DOHH2 (cell line): ENCODE data around the gene WNT2B.

Experiments
- H3F3A ChIP-seq: fragments of 200-600 bp; sonication (generic), shearing (Covaris generic); 2 replicates; pipeline ENCODE4 v1.6.0; 2016; ENCODE audit warnings: antibody characterized with exemption, mild to moderate bottlenecking; ENCODE audit not compliant: control insufficient read depth, insufficient read depth
- H3K27ac ChIP-seq: fragments of 200-600 bp; sonication (generic); 2 replicates; pipeline ENCODE4 v1.5.1; 2014; ENCODE audit warnings: low read depth, mild to moderate bottlenecking, low read length, moderate library complexity
- H3K27me3 ChIP-seq: fragments of 200-600 bp; sonication (generic); 2 replicates; pipeline ENCODE4 v1.6.1; 2014; ENCODE audit warnings: mild to moderate bottlenecking, low read length, mixed read lengths; ENCODE audit not compliant: control insufficient read depth
- H3K36me3 ChIP-seq: fragments of 200-600 bp; sonication (generic); 2 replicates; pipeline ENCODE4 v1.6.1; 2014; ENCODE audit warnings: mild to moderate bottlenecking, low read length, moderate library complexity, mixed read lengths; ENCODE audit not compliant: control insufficient read depth
- H3K4me1 ChIP-seq: fragments of 200-600 bp; sonication (generic); 2 replicates; pipeline ENCODE4 v1.6.1; 2014; ENCODE audit warnings: mild to moderate bottlenecking, low read length, mixed read lengths; ENCODE audit not compliant: control insufficient read depth
- H3K4me2 ChIP-seq: fragments of 200-600 bp; sonication (generic); 2 replicates; pipeline ENCODE4 v1.6.0; 2014; ENCODE audit warnings: mild to moderate bottlenecking, low read length, moderate library complexity
- H3K4me3 ChIP-seq: fragments of 200-600 bp; sonication (generic); 2 replicates; pipeline ENCODE4 v1.5.1; 2014; ENCODE audit warnings: mild to moderate bottlenecking, low read length, mixed read lengths
- H3K79me2 ChIP-seq: fragments of 200-600 bp; sonication (generic); 2 replicates; pipeline ENCODE4 v1.6.1; 2014; ENCODE audit warnings: mild to moderate bottlenecking, low read length, mixed read lengths; ENCODE audit not compliant: control insufficient read depth
- H3K9me2 ChIP-seq: fragments of 200-600 bp; sonication (generic); replicated peaks from 2 replicates; pipeline ENCODE4 v1.6.1; 2014; ENCODE audit warnings: mild to moderate bottlenecking, low read length, mixed read lengths; ENCODE audit not compliant: control insufficient read depth
- H3K9me3 ChIP-seq: fragments of 200-600 bp; sonication (generic); 2 replicates; pipeline ENCODE4 v1.6.1; 2014; ENCODE audit warnings: antibody characterized with exemption, low read length, mixed read lengths; ENCODE audit not compliant: control insufficient read depth, insufficient read depth
- H4K20me1 ChIP-seq: fragments of 200-600 bp; sonication (generic); 2 replicates; pipeline ENCODE4 v1.6.0; 2014; ENCODE audit warnings: low read depth, mild to moderate bottlenecking, antibody characterized with exemption, low read length, moderate library complexity; ENCODE audit not compliant: control insufficient read depth, insufficient read depth
- CTCF ChIP-seq: fragments of 200-600 bp; sonication (generic); IDR thresholded peaks from one replicate; pipeline ENCODE4 v1.5.1; 2014; ENCODE audit warnings: antibody characterized with exemption, mild to moderate bottlenecking, low read depth, low read length; ENCODE audit not compliant: poor library complexity, severe bottlenecking
- EZH2phosphoT487 ChIP-seq: fragments of 200-600 bp; sonication (generic); IDR thresholded peaks from 2 replicates; pipeline ENCODE4 v1.6.1; 2017; ENCODE audit warnings: borderline replicate concordance, mild to moderate bottlenecking, antibody characterized with exemption, low read length, moderate library complexity, mixed read lengths

The WNT2B gene

DNA sequence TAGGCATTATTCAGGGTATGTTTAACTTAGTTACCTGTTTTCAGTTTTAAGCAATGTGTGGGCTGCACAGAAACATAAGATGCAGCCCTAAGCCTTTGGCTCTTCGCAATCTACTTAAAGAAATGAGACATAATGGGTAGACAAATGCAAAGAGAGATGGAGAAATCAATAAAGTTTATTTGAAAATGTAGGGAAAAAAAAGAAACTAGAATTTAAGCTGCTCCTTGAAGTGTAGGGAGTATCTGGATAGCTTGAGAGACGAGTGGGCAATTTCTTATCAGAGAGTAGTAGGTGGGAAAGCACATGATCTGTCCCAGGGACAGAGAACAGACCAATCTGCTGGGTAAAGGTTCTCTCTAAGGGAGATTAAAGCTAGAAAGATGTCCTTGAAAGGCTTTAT is 8.9 kb downstream of the WNT2B start:
- no peak overlapping the region for H3K27ac ChIP-seq
- no peaks in the 10 kb centered on the region for H3K9me2 ChIP-seq

DNA sequence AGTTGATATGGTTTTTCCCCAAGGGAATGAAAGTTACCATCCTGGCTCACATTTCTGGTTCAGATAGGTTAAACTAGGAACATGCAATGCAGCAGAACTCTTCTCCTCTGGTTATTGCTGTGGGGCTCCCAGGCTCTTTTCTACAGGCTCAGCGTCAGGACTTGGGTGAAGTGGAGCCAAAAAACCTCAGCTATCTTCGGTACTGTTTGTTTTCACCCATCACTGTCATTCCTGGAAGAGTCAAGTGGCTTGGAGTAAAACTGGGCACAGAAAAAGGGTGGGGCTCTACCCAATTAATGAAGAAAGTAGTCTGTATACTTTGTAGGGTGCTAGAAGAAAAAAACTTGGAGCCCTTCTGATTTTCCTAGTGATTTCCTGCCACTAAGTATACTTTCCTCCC is 9.4 kb downstream of the WNT2B start:
- H3K36me3 ChIP-seq = no peaks in the 10 kb centered on the region
- no peaks in the 10 kb centered on the region for H3K9me2 ChIP-seq
- no peaks in the 10 kb centered on the region for H3K27me3 ChIP-seq
- no peaks in the 10 kb centered on the region for H3K79me2 ChIP-seq
- H4K20me1 ChIP-seq = no peaks in the 10 kb centered on the region
- no peaks in the 10 kb centered on the region for H3F3A ChIP-seq
- no peak overlapping the region for H3K4me3 ChIP-seq
- H3K27ac ChIP-seq = no peak overlapping the region
- H3K4me1 ChIP-seq = no peaks in the 10 kb centered on the region
- no peak overlapping the region for H3K4me2 ChIP-seq
- TF ChIP-seq CTCF (no peak), EZH2phosphoT487 (no peak)
- no peaks in the 10 kb centered on the region for H3K9me3 ChIP-seq

More for the DNA sequence above, 8.9 kb downstream of the WNT2B start:
- TF ChIP-seq EZH2phosphoT487 (no peak), CTCF (no peak)
- H3K79me2 ChIP-seq = no peaks in the 10 kb centered on the region
- no peaks in the 10 kb centered on the region for H3K36me3 ChIP-seq
- H3K9me3 ChIP-seq = no peaks in the 10 kb centered on the region
- H4K20me1 ChIP-seq = no peaks in the 10 kb centered on the region
- no peak overlapping the region for H3K4me3 ChIP-seq
- H3K27me3 ChIP-seq = no peaks in the 10 kb centered on the region
- H3K4me2 ChIP-seq = no peak overlapping the region
- H3F3A ChIP-seq = no peaks in the 10 kb centered on the region
- no peaks in the 10 kb centered on the region for H3K4me1 ChIP-seq

- H3K9me2 ChIP-seq = no peaks in the 10 kb centered on the region
- no peak for TF ChIP-seq CTCF
- no peak for TF ChIP-seq EZH2phosphoT487
- no peaks in the 10 kb centered on the region for H3F3A ChIP-seq
- no peak overlapping the region for H3K4me3 ChIP-seq
- no peak overlapping the region for H3K27ac ChIP-seq
- H3K4me2 ChIP-seq = no peak overlapping the region
- no peaks in the 10 kb centered on the region for H3K27me3 ChIP-seq
- H3K79me2 ChIP-seq = no peaks in the 10 kb centered on the region
- H3K36me3 ChIP-seq = no peaks in the 10 kb centered on the region
- no peaks in the 10 kb centered on the region for H3K4me1 ChIP-seq
- H4K20me1 ChIP-seq = no peaks in the 10 kb centered on the region
- no peaks in the 10 kb centered on the region for H3K9me3 ChIP-seq
Measured at GRCh38 chr1:112520166-112520565, 11.4 kb downstream of the WNT2B start.

- H3K9me2 ChIP-seq = no peaks in the 10 kb centered on the region
- no peaks in the 10 kb centered on the region for H3K27me3 ChIP-seq
- no peaks in the 10 kb centered on the region for H3F3A ChIP-seq
- H3K4me2 ChIP-seq = no peak overlapping the region
- no peaks in the 10 kb centered on the region for H3K9me3 ChIP-seq
- H3K79me2 ChIP-seq = no peaks in the 10 kb centered on the region
- H3K4me3 ChIP-seq = no peak overlapping the region
- TF ChIP-seq CTCF (no peak), EZH2phosphoT487 (no peak)
- no peaks in the 10 kb centered on the region for H3K36me3 ChIP-seq
- H4K20me1 ChIP-seq = no peaks in the 10 kb centered on the region
- H3K27ac ChIP-seq = no peak overlapping the region
- H3K4me1 ChIP-seq = no peaks in the 10 kb centered on the region
Measured at GRCh38 chr1:112522621-112523020, 13.9 kb downstream of the WNT2B start.
